Measurements from ENCODE around the gene SGCD.
"Not testable (repeated sequence)": the region's sequence is repeated elsewhere in the genome, so short reads cannot be mapped to it uniquely, and the experiment has no call there.

The SGCD gene

GRCh38 chr5:156617426-156617825, 290.5 kb downstream of the SGCD start:
- in situ Hi-C loops (cut with HindIII; ENCODE audit: low sequenced_read_pairs) = no loop called here

GRCh38 chr5:156618601-156619000, 291.6 kb downstream of the SGCD start:
- in situ Hi-C loops (cut with HindIII; ENCODE audit: low sequenced_read_pairs) = no loop called here

- in situ Hi-C loops (cut with HindIII; ENCODE audit: low sequenced_read_pairs) = no loop called here
These were observed 294.8 kb downstream of the SGCD start for GRCh38 chr5:156621719-156622118.

GRCh38 chr5:156623381-156624040, 296.5 kb downstream of the SGCD start:
- in situ Hi-C loops (cut with HindIII; ENCODE audit: low sequenced_read_pairs) = no loop called here

GRCh38 chr5:156624686-156625085, 297.7 kb downstream of the SGCD start:
- in situ Hi-C loops (cut with HindIII; ENCODE audit: low sequenced_read_pairs) = no loop called here

GRCh38 chr5:156628421-156628820, 301.5 kb downstream of the SGCD start:
- in situ Hi-C loops (cut with HindIII; ENCODE audit: low sequenced_read_pairs) = no loop called here

GRCh38 chr5:156631005-156631404, 304.0 kb downstream of the SGCD start:
- in situ Hi-C loops (cut with HindIII; ENCODE audit: low sequenced_read_pairs) = no loop called here

- in situ Hi-C loops (cut with HindIII; ENCODE audit: low sequenced_read_pairs) = no loop called here
These were observed 307.3 kb downstream of the SGCD start for GRCh38 chr5:156634301-156634700.

GRCh38 chr5:156640691-156641241, 313.8 kb downstream of the SGCD start:
- in situ Hi-C loops (cut with HindIII; ENCODE audit: low sequenced_read_pairs) = no loop called here

GRCh38 chr5:156641686-156642085, 314.7 kb downstream of the SGCD start:
- in situ Hi-C loops (cut with HindIII; ENCODE audit: low sequenced_read_pairs) = no loop called here

- in situ Hi-C loops (cut with HindIII; ENCODE audit: low sequenced_read_pairs) = no loop called here
These were observed 320.1 kb downstream of the SGCD start for GRCh38 chr5:156647034-156647451.

- in situ Hi-C loops (cut with HindIII; ENCODE audit: low sequenced_read_pairs) = no loop called here
These were observed 327.5 kb downstream of the SGCD start for GRCh38 chr5:156654444-156654843.

- in situ Hi-C loops (cut with HindIII; ENCODE audit: low sequenced_read_pairs) = no loop called here
These were observed 328.8 kb downstream of the SGCD start for GRCh38 chr5:156655732-156656131.

GRCh38 chr5:156664832-156665231, 337.9 kb downstream of the SGCD start:
- in situ Hi-C loops (cut with HindIII; ENCODE audit: low sequenced_read_pairs) = not testable (repeated sequence)

- in situ Hi-C loops (cut with HindIII; ENCODE audit: low sequenced_read_pairs) = not testable (repeated sequence)
These were observed 339.7 kb downstream of the SGCD start for GRCh38 chr5:156666686-156667085.

GRCh38 chr5:156667616-156668015, 340.7 kb downstream of the SGCD start:
- in situ Hi-C loops (cut with HindIII; ENCODE audit: low sequenced_read_pairs) = no loop called here

- in situ Hi-C loops (cut with HindIII; ENCODE audit: low sequenced_read_pairs) = no loop called here
These were observed 342.5 kb downstream of the SGCD start for GRCh38 chr5:156669416-156669815.

GRCh38 chr5:156670615-156671014, 343.7 kb downstream of the SGCD start:
- in situ Hi-C loops (cut with HindIII; ENCODE audit: low sequenced_read_pairs) = no loop called here

- in situ Hi-C loops (cut with HindIII; ENCODE audit: low sequenced_read_pairs) = no loop called here
These were observed 348.4 kb downstream of the SGCD start for GRCh38 chr5:156675395-156675794.

- in situ Hi-C loops (cut with HindIII; ENCODE audit: low sequenced_read_pairs) = no loop called here
These were observed 351.0 kb downstream of the SGCD start for GRCh38 chr5:156677963-156678362.

GRCh38 chr5:156678484-156678883, 351.5 kb downstream of the SGCD start:
- in situ Hi-C loops (cut with HindIII; ENCODE audit: low sequenced_read_pairs) = no loop called here

- in situ Hi-C loops (cut with HindIII; ENCODE audit: low sequenced_read_pairs) = no loop called here
These were observed 353.9 kb downstream of the SGCD start for GRCh38 chr5:156680831-156681230.

GRCh38 chr5:156681265-156681664, 354.3 kb downstream of the SGCD start:
- in situ Hi-C loops (cut with HindIII; ENCODE audit: low sequenced_read_pairs) = no loop called here

Measured in endothelial cell of hepatic sinusoid (primary cell).